Activated naive CD8-positive, alpha-beta T cell treated with anti-CD3 and anti-CD28 coated beads for 36 hours (primary cell): Measurements from ENCODE around the gene LRRC38. TPM values are rescaled to one million over a fixed set of nuclear protein-coding genes. Genes with fewer than 3 reads are reported as not detected.
A peak's percentile ranks its signal among the peaks of the same experiment; 100 is the strongest.

Source experiments
- DNase-seq: peaks from one replicate; pipeline ENCODE4 v3.0.0; 2021
- H3K27ac Mint-ChIP-seq: one replicate; pipeline ENCODE4 v1.8.0; 2022; ENCODE audit warnings: mild to moderate bottlenecking, moderate library complexity, mixed read lengths
- H3K27me3 Mint-ChIP-seq: one replicate; pipeline ENCODE4 v1.8.0; 2022; ENCODE audit warnings: mild to moderate bottlenecking, mixed read lengths
- H3K36me3 Mint-ChIP-seq: one replicate; pipeline ENCODE4 v1.8.0; 2021; ENCODE audit warnings: mild to moderate bottlenecking, mixed read lengths
- H3K4me1 Mint-ChIP-seq: one replicate; pipeline ENCODE4 v1.8.0; 2021; ENCODE audit warnings: mixed read lengths
- H3K4me3 Mint-ChIP-seq: one replicate; pipeline ENCODE4 v1.8.0; 2022; ENCODE audit warnings: mild to moderate bottlenecking, moderate library complexity, mixed read lengths
- H3K9me3 Mint-ChIP-seq: one replicate; pipeline ENCODE4 v1.8.0; 2022; ENCODE audit warnings: mixed read lengths
- total RNA-seq, 2 experiments: library from RNA; stranded (reverse); gene quantifications; one replicate each; pipeline ENCODE4 v1.2.3, GENCODE V29; 2021

LRRC38 gene
- total RNA-seq, 2 experiments from 2014 or later, result not detected

DNA sequence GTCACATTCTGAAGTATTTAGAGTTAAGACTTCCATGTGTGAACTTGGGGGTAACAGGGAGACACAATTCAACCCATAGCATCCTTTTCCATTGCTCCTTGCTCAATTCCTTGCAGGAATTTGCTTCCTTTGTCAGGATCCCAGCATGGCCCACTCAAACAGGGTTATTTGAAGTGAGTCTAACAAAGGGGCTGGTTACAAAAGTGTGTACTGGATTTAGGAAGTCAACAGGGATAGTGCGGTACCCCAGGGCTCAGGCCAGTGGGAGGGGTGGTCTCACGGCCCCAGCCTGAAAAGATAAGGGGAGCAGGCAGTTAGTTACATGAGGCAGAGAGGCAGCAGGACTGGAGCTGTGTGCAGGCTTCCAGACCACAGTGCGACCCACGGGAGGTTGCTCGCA is 14.4 kb downstream of the LRRC38 start:
- H3K27me3 Mint-ChIP-seq, result peaks cover 17% of the 10 kb centered on the region
- H3K36me3 Mint-ChIP-seq, result no peaks in the 10 kb centered on the region
- H3K4me3 Mint-ChIP-seq, result no peak overlapping the region
- DNase-seq, result no peak
- no peaks in the 10 kb centered on the region for H3K4me1 Mint-ChIP-seq
- H3K9me3 Mint-ChIP-seq, result no peaks in the 10 kb centered on the region
- no peak overlapping the region for H3K27ac Mint-ChIP-seq

DNA sequence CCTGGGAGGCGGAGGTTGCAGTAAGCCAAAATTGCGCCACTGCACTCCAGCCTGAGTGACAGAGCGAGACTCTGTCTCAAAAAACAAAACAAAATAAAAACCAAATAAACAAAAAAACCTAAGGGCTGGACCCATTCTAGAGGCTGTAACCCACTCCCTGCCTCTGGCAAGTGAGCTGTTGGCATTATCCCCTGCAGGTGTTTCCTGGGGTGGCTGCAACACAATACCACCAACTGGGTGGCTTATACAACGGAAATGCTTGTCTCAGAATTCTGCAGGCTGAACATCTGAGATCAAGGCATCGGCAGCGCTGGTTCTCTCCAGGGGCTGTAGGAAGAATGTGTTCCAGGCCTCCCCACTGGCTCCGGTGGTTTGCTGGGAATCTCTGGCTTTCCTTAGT is 15.2 kb downstream of the LRRC38 start:
- Mint-ChIP-seq H3K4me3 (no peak overlapping the region), H3K27me3 (peaks cover 14% of the 10 kb centered on the region), H3K27ac (no peak overlapping the region)

DNA sequence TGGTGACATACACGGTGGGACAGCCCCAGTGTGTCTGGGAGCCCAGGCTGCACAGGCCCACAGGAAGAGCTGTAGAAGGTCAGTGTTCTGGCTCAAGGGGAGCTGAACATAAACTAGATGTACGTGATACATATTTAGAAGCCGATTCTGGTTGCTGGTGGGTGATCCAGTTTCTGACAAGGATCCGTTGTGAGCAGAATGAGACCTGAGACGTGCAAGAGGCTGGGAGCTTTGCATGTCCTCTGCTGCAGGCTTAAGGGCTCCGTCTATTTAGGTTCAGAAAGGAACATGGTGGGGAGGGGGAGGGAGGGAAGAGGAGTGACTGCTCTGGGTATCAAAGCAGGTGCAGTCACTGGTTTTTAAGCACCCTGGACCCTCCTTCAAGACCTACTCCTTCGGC is 18.6 kb downstream of the LRRC38 start:
- H3K27ac Mint-ChIP-seq, result no peak overlapping the region
- H3K27me3 Mint-ChIP-seq, result peaks cover 11% of the 10 kb centered on the region

More for the DNA sequence above, 15.2 kb downstream of the LRRC38 start:
- Mint-ChIP-seq H3K9me3 (no peaks in the 10 kb centered on the region), H3K36me3 (no peaks in the 10 kb centered on the region), H3K4me1 (no peaks in the 10 kb centered on the region)
- no peak for DNase-seq

DNA sequence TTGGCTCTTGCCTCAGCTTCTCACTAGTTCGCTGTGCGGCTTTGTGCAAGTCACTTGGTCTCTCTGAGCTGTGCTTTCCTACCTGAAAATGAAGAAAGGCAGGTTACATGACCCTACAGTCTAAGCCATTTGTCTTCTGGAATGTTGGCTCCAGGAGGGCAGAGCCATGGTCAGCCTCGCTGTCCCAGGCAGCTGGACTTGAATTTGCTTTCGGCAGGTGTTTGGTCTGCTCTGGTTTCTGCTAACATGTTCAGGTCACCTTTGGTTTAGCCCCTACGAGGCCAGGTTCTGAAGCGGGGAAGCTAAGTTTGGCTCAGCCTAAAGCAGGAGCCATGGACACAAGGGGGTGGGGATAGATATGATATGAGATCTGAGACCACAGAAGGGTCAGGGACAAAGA is 19.1 kb downstream of the LRRC38 start:
- Mint-ChIP-seq H3K4me3 (no peak overlapping the region), H3K27ac (no peak overlapping the region), H3K27me3 (peaks cover 11% of the 10 kb centered on the region), H3K9me3 (no peaks in the 10 kb centered on the region), H3K4me1 (no peaks in the 10 kb centered on the region), H3K36me3 (no peaks in the 10 kb centered on the region)
- DNase-seq, result no peak

More for the DNA sequence above, 18.6 kb downstream of the LRRC38 start:
- H3K4me1 Mint-ChIP-seq, result no peaks in the 10 kb centered on the region
- H3K9me3 Mint-ChIP-seq, result no peaks in the 10 kb centered on the region
- H3K36me3 Mint-ChIP-seq, result no peaks in the 10 kb centered on the region
- no peak overlapping the region for H3K4me3 Mint-ChIP-seq
- no peak for DNase-seq

DNA sequence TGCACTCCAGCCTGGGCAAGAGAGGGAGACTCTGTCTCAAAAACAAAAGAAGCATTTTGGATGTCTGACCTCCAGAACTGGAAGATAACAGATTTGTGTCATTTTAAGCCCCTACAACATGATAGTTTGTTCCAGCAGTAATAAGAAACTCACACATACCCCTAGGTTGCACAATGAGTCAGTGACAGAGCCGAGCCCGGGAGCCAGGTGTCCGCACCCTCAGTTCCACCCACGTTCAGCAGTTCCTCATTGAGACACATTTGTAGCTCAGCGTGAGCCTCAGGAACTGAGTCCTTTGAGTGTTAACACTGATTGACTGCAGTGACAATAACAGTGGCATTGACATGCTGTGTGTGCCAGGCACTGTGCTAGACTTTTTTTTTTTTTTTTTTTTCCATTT is 19.8 kb downstream of the LRRC38 start:
- no peak overlapping the region for H3K4me3 Mint-ChIP-seq
- no peaks in the 10 kb centered on the region for H3K36me3 Mint-ChIP-seq
- no peaks in the 10 kb centered on the region for H3K9me3 Mint-ChIP-seq
- H3K4me1 Mint-ChIP-seq, result no peaks in the 10 kb centered on the region
- no peak overlapping the region for H3K27ac Mint-ChIP-seq
- H3K27me3 Mint-ChIP-seq, result peaks cover 11% of the 10 kb centered on the region
- peak; percentile 17 for DNase-seq

DNA sequence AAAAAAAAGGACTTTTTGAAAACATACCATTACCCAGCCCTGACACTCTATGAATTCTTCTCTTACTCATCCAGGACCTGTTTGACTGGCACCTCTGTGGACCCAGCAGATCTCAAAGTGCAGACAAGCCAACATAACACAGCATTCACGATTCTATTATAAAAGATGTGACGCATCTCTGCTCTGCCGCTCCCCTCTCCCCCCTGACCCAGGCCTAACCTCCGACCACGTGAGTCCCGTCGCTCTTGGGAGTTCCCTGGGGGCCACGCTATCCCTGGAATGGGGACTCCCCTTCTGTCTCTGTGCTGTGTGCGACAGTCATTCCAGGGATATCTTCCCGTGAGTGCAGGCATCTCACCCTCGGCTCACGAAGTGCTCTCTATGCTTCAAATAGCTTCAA is 21.1 kb downstream of the LRRC38 start:
- H3K4me1 Mint-ChIP-seq, result no peaks in the 10 kb centered on the region
- peaks cover 11% of the 10 kb centered on the region for H3K27me3 Mint-ChIP-seq
- no peak for DNase-seq
- no peaks in the 10 kb centered on the region for H3K9me3 Mint-ChIP-seq
- no peak overlapping the region for H3K4me3 Mint-ChIP-seq
- H3K36me3 Mint-ChIP-seq, result no peaks in the 10 kb centered on the region
- no peak overlapping the region for H3K27ac Mint-ChIP-seq

DNA sequence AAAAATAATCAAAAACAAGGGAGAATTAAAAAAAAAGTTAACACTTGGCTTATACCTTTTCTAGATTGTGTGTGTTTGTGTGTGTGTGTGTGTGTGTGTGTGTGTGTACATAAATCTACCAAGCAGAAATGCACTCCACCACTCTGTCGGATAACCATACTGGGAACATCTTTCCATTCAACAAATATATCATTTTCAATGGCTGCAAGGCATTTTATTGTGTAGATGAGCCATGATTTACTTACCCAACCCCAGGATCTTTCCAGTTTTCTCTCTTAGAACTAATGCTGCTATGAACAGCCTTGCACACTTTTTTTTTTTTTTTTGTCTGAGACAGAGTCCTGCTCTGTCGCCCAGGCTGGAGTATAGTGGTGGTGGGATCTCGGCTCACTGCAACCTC is 25.8 kb downstream of the LRRC38 start:
- Mint-ChIP-seq H3K27me3 (peaks cover 8% of the 10 kb centered on the region), H3K36me3 (no peaks in the 10 kb centered on the region), H3K4me3 (no peak overlapping the region), H3K27ac (no peak overlapping the region), H3K9me3 (no peaks in the 10 kb centered on the region), H3K4me1 (peaks cover 2% of the 10 kb centered on the region)
- no peak for DNase-seq

DNA sequence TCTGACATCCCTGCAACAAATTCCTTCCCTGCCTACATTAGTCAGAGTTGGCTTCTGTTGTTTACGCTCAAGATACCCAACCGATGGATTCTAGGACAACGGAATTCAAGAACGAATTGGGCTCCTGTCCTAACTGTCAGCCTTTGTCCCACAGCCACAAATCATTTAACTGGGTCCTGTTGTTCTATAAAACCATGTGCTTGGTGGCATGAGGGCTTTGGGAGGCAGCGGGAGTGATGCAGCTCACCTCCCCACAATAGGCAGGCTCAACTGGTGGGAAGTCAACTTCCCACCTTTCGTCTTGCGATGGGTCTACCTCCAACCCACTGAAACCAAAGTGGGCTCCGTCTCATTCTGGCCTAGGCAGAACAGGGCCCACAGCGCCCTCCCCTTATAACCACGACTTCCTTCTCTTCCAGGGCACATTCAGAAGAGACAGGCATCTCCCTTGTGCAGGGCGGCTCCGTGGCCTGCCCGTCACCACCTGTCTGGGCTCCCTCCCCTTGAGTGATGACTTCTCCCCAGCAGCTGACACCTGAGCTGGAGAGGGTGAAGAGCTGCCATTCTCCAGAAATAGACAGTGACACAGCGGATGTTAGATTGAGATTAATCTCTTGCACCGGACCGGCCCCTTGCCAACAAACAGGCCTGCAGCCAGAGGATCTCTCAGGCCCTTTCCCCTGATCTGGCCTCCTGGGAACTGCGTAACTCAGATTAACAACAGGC is 26.5 kb downstream of the LRRC38 start:
- no peaks in the 10 kb centered on the region for H3K36me3 Mint-ChIP-seq
- no peak overlapping the region for H3K27ac Mint-ChIP-seq
- H3K4me3 Mint-ChIP-seq, result no peak overlapping the region
- no peak for DNase-seq
- no peaks in the 10 kb centered on the region for H3K9me3 Mint-ChIP-seq
- peaks cover 8% of the 10 kb centered on the region for H3K27me3 Mint-ChIP-seq
- H3K4me1 Mint-ChIP-seq, result peaks cover 2% of the 10 kb centered on the region

DNA sequence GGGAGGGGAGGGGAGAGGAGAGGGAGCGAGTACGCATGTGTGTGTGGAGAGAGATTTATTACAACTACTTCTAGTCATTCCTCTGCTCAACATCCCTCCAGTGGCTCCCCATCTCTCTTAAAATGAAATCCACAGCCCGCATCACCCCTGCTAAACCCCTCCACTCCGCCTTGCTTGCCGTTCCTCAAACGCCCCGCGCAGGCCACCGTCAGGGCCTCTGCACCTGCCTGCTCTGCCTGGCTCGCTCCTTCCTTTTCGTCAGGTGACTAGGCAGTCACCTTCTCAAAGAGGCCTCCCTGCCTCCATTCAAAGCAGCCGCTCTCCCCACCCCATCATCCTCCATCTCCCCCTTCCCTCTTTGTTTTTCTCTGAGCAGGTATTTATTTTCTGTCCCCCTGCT is 29.9 kb downstream of the LRRC38 start:
- H3K27me3 Mint-ChIP-seq, result peaks cover 8% of the 10 kb centered on the region
- H3K27ac Mint-ChIP-seq, result no peak overlapping the region
- no peaks in the 10 kb centered on the region for H3K36me3 Mint-ChIP-seq
- no peak for DNase-seq
- peaks cover 9% of the 10 kb centered on the region for H3K4me1 Mint-ChIP-seq
- H3K9me3 Mint-ChIP-seq, result no peaks in the 10 kb centered on the region
- H3K4me3 Mint-ChIP-seq, result no peak overlapping the region

DNA sequence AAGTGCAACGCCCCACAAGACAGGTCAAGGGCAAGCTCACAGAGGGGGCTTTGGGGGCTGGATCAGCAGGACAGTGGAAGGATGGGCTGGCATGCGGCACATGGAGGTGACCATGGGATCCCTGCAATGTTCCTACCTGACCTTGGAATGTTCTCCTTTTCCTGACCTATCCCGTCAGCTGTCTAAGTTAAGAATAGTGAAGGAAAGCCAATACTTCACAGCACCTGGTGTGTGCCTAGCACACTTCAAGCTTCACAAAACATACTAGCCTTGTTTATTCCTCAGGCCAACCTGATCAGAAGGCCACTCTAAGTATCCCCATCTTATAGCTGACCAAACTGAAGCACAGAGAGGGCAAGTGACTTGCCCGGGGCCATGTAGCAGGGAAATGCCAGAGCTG is 31.2 kb downstream of the LRRC38 start:
- no peaks in the 10 kb centered on the region for H3K36me3 Mint-ChIP-seq
- peaks cover 14% of the 10 kb centered on the region for H3K4me1 Mint-ChIP-seq
- DNase-seq, result no peak
- H3K4me3 Mint-ChIP-seq, result no peak overlapping the region
- no peaks in the 10 kb centered on the region for H3K9me3 Mint-ChIP-seq
- no peak overlapping the region for H3K27ac Mint-ChIP-seq
- H3K27me3 Mint-ChIP-seq, result peaks cover 6% of the 10 kb centered on the region

DNA sequence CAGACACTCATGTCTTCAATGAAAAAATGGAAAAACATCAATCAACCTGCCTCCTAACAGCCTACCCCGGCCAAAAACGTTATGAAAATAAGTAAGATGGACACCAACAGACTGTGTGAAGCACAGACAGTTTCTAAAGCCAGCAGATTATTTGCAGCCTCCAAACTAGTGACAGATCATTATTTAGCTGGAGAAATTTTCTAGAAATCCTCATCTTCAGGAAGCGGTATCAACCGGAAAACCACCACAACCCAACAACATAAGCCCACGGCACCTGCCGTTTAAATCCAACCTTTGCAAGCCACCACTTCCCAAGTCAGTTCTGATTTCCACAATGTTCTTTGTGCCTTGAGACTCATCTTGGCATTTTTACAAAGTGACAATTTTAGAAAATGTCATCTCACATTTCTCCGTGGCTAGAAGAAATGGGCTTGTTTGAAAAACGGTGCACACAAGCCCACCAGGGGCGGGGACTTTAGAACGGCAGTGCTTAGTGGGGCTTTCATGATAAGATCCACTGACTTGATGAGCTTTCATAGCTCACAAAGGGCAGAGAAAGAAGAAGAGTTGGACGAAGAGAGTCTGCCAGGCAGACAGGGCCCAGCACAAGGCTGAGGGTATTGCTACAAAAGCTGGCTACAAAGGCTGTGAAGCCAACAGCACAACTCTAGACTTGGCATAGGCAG is 34.5 kb downstream of the LRRC38 start:
- no peak for DNase-seq
- H3K36me3 Mint-ChIP-seq, result no peaks in the 10 kb centered on the region
- H3K9me3 Mint-ChIP-seq, result no peaks in the 10 kb centered on the region
- no peak overlapping the region for H3K27ac Mint-ChIP-seq
- H3K4me3 Mint-ChIP-seq, result no peak overlapping the region
- peaks cover 12% of the 10 kb centered on the region for H3K4me1 Mint-ChIP-seq
- no peaks in the 10 kb centered on the region for H3K27me3 Mint-ChIP-seq

DNA sequence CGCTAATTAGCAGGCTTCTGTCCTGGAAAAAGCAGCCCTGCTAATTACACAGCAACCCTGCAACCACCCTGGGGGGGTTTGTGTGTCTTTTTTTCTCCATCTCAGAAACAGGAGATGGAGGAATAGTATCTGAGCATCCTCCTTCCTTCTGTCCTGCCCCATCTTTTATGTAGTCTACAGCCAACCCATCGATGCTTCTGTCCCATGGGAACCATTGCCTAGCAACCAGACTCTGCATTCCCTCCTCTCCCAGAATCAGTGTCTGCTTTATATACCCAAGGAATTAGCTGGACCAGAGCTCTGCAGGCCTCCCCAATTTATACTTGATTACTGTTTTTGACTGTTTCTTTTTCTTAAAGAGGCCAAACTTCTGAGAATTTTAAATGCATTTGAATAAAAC is 35.1 kb downstream of the LRRC38 start:
- H3K27ac Mint-ChIP-seq, result no peak overlapping the region
- no peak overlapping the region for H3K4me3 Mint-ChIP-seq
- no peaks in the 10 kb centered on the region for H3K36me3 Mint-ChIP-seq
- peaks cover 12% of the 10 kb centered on the region for H3K4me1 Mint-ChIP-seq
- DNase-seq, result no peak
- no peaks in the 10 kb centered on the region for H3K9me3 Mint-ChIP-seq
- H3K27me3 Mint-ChIP-seq, result no peaks in the 10 kb centered on the region

DNA sequence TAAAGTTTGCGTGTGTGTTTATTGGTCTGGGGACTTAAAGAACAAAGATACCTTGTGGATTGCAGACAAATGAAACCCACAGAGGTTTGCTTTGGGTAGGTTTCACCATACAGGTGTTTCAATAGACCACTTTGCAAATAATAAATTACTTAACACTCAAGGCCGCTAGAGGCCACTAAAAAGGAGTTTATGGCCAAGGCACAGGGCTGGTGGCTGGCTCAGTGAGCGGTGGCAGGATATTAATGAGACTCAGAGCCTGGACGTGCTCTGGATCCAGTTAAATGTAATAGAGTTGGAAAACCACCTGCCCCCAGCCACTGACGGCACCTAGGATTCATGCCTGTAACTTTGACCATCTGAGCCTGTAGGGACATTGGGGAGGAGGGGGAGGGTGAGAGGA is 44.5 kb downstream of the LRRC38 start:
- no peaks in the 10 kb centered on the region for H3K9me3 Mint-ChIP-seq

DNA sequence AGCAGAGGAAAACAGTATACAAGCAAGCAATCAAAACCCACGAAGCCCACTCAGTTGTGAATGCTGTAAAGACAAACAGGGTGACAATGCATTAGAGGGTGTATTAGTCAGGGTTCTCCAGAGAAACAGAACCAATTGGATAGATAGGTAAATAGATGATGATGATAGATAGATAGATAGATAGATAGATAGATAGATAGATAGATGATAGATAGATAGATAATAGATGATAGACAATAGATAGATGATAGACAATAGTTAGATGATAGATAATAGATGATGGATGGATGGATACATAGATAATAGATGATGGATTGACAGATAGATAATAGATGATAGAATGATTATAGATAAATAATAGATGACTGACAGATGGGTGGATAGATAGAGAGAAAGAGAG is 48.3 kb downstream of the LRRC38 start:
- Mint-ChIP-seq H3K4me1 (no peaks in the 10 kb centered on the region), H3K4me3 (no peak overlapping the region), H3K27ac (no peak overlapping the region), H3K27me3 (peaks cover 6% of the 10 kb centered on the region), H3K36me3 (no peaks in the 10 kb centered on the region), H3K9me3 (no peaks in the 10 kb centered on the region)
- DNase-seq, result no peak

More for the DNA sequence above, 44.5 kb downstream of the LRRC38 start:
- Mint-ChIP-seq H3K4me1 (no peaks in the 10 kb centered on the region), H3K27me3 (no peaks in the 10 kb centered on the region), H3K4me3 (no peak overlapping the region), H3K27ac (no peak overlapping the region), H3K36me3 (no peaks in the 10 kb centered on the region)
- no peak for DNase-seq

DNA sequence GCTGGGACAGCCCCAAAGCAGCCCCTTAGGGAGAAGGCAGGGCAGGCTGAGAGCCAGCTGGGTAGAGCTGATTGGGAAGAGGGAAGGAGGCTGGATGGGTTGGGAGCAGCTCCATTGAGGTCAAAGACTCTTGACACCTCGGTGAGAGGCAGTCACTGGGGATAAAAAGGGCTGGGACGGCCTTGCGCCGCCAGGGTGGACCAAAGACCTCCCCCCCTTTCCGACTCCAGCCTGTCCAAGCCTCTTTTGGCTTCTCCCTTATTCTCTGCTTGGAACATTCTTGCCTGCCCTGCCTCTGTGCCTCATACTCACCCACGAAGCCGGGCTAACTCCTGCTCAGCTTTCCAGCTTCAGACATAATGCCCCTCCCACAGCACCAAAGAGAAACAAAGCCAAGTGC is 51.1 kb downstream of the LRRC38 start:
- no peaks in the 10 kb centered on the region for H3K4me1 Mint-ChIP-seq
- H3K27ac Mint-ChIP-seq, result no peak overlapping the region
- DNase-seq, result no peak
- H3K9me3 Mint-ChIP-seq, result no peaks in the 10 kb centered on the region
- H3K27me3 Mint-ChIP-seq, result peaks cover 6% of the 10 kb centered on the region
- H3K36me3 Mint-ChIP-seq, result no peaks in the 10 kb centered on the region
- no peak overlapping the region for H3K4me3 Mint-ChIP-seq

DNA sequence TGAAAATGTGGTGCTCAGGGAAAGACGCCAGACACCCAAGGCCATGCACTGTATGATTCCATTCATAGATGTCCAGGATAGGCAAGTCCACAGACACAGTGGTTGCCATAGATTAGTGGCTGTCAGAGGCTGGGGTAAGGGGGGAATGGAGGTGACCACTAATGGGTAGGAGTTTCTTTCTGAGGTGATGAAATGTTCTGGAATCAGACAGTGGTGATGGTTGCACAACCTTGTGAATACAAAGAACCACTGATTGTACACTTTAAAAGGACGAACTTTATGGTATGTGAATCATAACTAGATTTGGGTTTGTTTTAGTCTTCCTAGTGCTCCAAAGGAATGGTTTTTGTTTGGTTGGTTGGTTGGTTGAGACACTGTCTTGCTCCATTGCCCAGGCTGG is 51.8 kb downstream of the LRRC38 start:
- DNase-seq, result no peak
- Mint-ChIP-seq H3K4me1 (no peaks in the 10 kb centered on the region), H3K36me3 (no peaks in the 10 kb centered on the region), H3K4me3 (no peak overlapping the region), H3K9me3 (no peaks in the 10 kb centered on the region), H3K27ac (no peak overlapping the region), H3K27me3 (peaks cover 6% of the 10 kb centered on the region)
